IPS-NIHi7 (cell line): Measurements from ENCODE around the gene PLSCR4.

ENCODE experiments used
- DNase-seq: peaks from one replicate; pipeline ENCODE4 v3.0.0; 2012; ENCODE audit warnings: mixed read lengths; ENCODE audit errors: extremely low spot score

PLSCR4 gene

GRCh38 chr3:146160964-146161662 is 89.8 kb downstream of the PLSCR4 start, which contains the start of gene PLOD2:
Gene PLOD2, minus strand, starts transcription at chr3:146161184. Its CDS starts 195 bp downstream, at chr3:146160989.
- DNase-seq = peak; percentile 77

GRCh38 chr3:146160321-146160963 is 90.5 kb downstream of the PLSCR4 start:
- peak; percentile 82 for DNase-seq

GRCh38 chr3:146159616-146160320 is 91.1 kb downstream of the PLSCR4 start:
- DNase-seq = no peak

- no peak for DNase-seq
Measured at GRCh38 chr3:146159037-146159436, 91.9 kb downstream of the PLSCR4 start.

- no peak for DNase-seq
Measured at GRCh38 chr3:146157325-146158060, 93.4 kb downstream of the PLSCR4 start.

- no peak for DNase-seq
Measured at GRCh38 chr3:146156666-146157314, 94.1 kb downstream of the PLSCR4 start.

- no peak for DNase-seq
Measured at GRCh38 chr3:146156095-146156494, 94.8 kb downstream of the PLSCR4 start.

GRCh38 chr3:146154995-146155394 is 95.9 kb downstream of the PLSCR4 start:
- no peak for DNase-seq

GRCh38 chr3:146154316-146154715 is 96.6 kb downstream of the PLSCR4 start:
- DNase-seq = no peak

- DNase-seq = no peak
Measured at GRCh38 chr3:146153429-146153828, 97.5 kb downstream of the PLSCR4 start.

- DNase-seq = no peak
Measured at GRCh38 chr3:146152834-146153233, 98.1 kb downstream of the PLSCR4 start.

GRCh38 chr3:146148468-146148931 is 102.4 kb downstream of the PLSCR4 start:
- DNase-seq = no peak

- DNase-seq = no peak
Measured at GRCh38 chr3:146145642-146146041, 105.3 kb downstream of the PLSCR4 start.

- DNase-seq = no peak
Measured at GRCh38 chr3:146142757-146143156, 108.1 kb downstream of the PLSCR4 start.
